GM23338 (cell line): ENCODE results near the gene PDZD8. TPM values are rescaled to one million over a fixed set of nuclear protein-coding genes. Genes with fewer than 3 reads are reported as not detected.
A peak's percentile ranks its signal among the peaks of the same experiment; 100 is the strongest.

Experiments used
- ATAC-seq: fragments of 200-7000 bp; cut with Tn5 transposase; 3 replicates; pipeline ENCODE4 v1.9.1; 2020
- DNase-seq: peaks from one replicate; pipeline ENCODE4 v3.0.0-alpha.2; 2015; ENCODE audit warnings: low spot score
- H2AFZ ChIP-seq: fragments of 200-600 bp; sonication (generic); 2 replicates; pipeline ENCODE4 v1.8.0; 2016; ENCODE audit warnings: antibody characterized with exemption, mild to moderate bottlenecking, moderate library complexity
- H3F3A ChIP-seq: fragments of 200-600 bp; sonication (generic); replicated peaks from 2 replicates; pipeline ENCODE4 v1.8.0; 2017; ENCODE audit warnings: antibody characterized with exemption, mixed run types, low read depth
- H3K27ac ChIP-seq: fragments of 200-600 bp; sonication (generic); 2 replicates; pipeline ENCODE4 v1.6.1; 2016; ENCODE audit warnings: low read depth
- H3K27me3 ChIP-seq: fragments of 200-600 bp; sonication (generic); 2 replicates; pipeline ENCODE4 v1.8.0; 2016; ENCODE audit warnings: mild to moderate bottlenecking, mixed run types, moderate library complexity; ENCODE audit not compliant: insufficient read depth
- H3K36me3 ChIP-seq: fragments of 200-600 bp; sonication (generic); 2 replicates; pipeline ENCODE4 v1.8.0; 2016; ENCODE audit warnings: mild to moderate bottlenecking; ENCODE audit not compliant: insufficient read depth
- H3K4me1 ChIP-seq: fragments of 200-600 bp; sonication (generic); 2 replicates; pipeline ENCODE4 v1.8.0; 2016; ENCODE audit warnings: mild to moderate bottlenecking, moderate library complexity; ENCODE audit not compliant: insufficient read depth
- H3K4me2 ChIP-seq: fragments of 200-600 bp; sonication (generic); 2 replicates; pipeline ENCODE4 v1.7.1; 2017; ENCODE audit warnings: mixed run types
- H3K4me3 ChIP-seq: fragments of 200-600 bp; sonication (generic); 2 replicates; pipeline ENCODE4 v1.6.1; 2016; ENCODE audit warnings: mixed run types
- H3K79me2 ChIP-seq: fragments of 200-600 bp; sonication (generic); replicated peaks from 2 replicates; pipeline ENCODE4 v1.8.0; 2017; ENCODE audit warnings: mild to moderate bottlenecking; ENCODE audit not compliant: insufficient read depth
- H3K9me2 ChIP-seq: fragments of 200-600 bp; sonication (generic); 2 replicates; pipeline ENCODE4 v1.8.0; 2017; ENCODE audit not compliant: insufficient read depth
- H4K20me1 ChIP-seq: fragments of 200-600 bp; sonication (generic); replicated peaks from 2 replicates; pipeline ENCODE4 v1.8.0; 2017; ENCODE audit warnings: mild to moderate bottlenecking; ENCODE audit not compliant: insufficient read depth
- H3K27ac Mint-ChIP-seq: 2 replicates; pipeline ENCODE4 v1.8.0; 2020; ENCODE audit warnings: inconsistent platforms, mild to moderate bottlenecking, moderate library complexity, mixed read lengths
- H3K27me3 Mint-ChIP-seq: 3 replicates; pipeline ENCODE4 v1.8.0; 2022; ENCODE audit warnings: low read depth, mild to moderate bottlenecking, moderate library complexity, mixed read lengths, inconsistent platforms; ENCODE audit not compliant: insufficient read depth, poor library complexity
- H3K36me3 Mint-ChIP-seq: 3 replicates; pipeline ENCODE4 v1.8.0; 2021; ENCODE audit warnings: low read depth, mild to moderate bottlenecking, inconsistent platforms, moderate library complexity, mixed read lengths
- H3K4me1 Mint-ChIP-seq: 3 replicates; pipeline ENCODE4 v1.8.0; 2020; ENCODE audit warnings: mild to moderate bottlenecking, inconsistent platforms, mixed read lengths
- H3K4me3 Mint-ChIP-seq: 3 replicates; pipeline ENCODE4 v1.8.0; 2021; ENCODE audit warnings: moderate library complexity, mild to moderate bottlenecking, inconsistent platforms, mixed read lengths
- H3K9me3 Mint-ChIP-seq: 3 replicates; pipeline ENCODE4 v1.8.0; 2020; ENCODE audit warnings: moderate library complexity, mild to moderate bottlenecking, inconsistent platforms, mixed read lengths
- CREB1 ChIP-seq: fragments of 250-450 bp; sonication (Bioruptor Pico); IDR thresholded peaks from 2 replicates; pipeline ENCODE4 v1.5.0; 2020; ENCODE audit warnings: low read depth, mild to moderate bottlenecking, moderate library complexity
- ETS1 ChIP-seq: IDR thresholded peaks from 2 replicates; pipeline ENCODE4 v1.6.1; 2016; ENCODE audit warnings: antibody characterized with exemption
- EZH2 ChIP-seq: fragments of 200-600 bp; sonication (generic); IDR thresholded peaks from one replicate; pipeline ENCODE4 v1.8.0; 2017; ENCODE audit warnings: antibody characterized with exemption, mild to moderate bottlenecking, low read depth; ENCODE audit not compliant: unreplicated experiment
- EZH2phosphoT487 ChIP-seq: fragments of 200-600 bp; sonication (generic); IDR thresholded peaks from one replicate; pipeline ENCODE4 v1.8.1; 2018; ENCODE audit warnings: antibody characterized with exemption; ENCODE audit not compliant: unreplicated experiment
- JUNB ChIP-seq: IDR thresholded peaks from one replicate; pipeline ENCODE4 v1.6.1; 2016; ENCODE audit warnings: antibody characterized with exemption; ENCODE audit not compliant: unreplicated experiment
- NANOG ChIP-seq: IDR thresholded peaks from 2 replicates; pipeline ENCODE4 v1.6.1; 2016; ENCODE audit warnings: antibody characterized with exemption, borderline replicate concordance
- POLR2AphosphoS5 ChIP-seq: IDR thresholded peaks from 2 replicates; pipeline ENCODE4 v1.6.1; 2016; ENCODE audit warnings: antibody characterized with exemption, low read depth
- STAT1 ChIP-seq: IDR thresholded peaks from one replicate; pipeline ENCODE4 v1.6.1; 2016; ENCODE audit warnings: antibody characterized with exemption; ENCODE audit not compliant: unreplicated experiment
- ZNF114 ChIP-seq: fragments of 250-450 bp; sonication (Bioruptor Pico); IDR thresholded peaks from 2 replicates; pipeline ENCODE4 v1.5.0; 2020; ENCODE audit warnings: mild to moderate bottlenecking, moderate library complexity
- ZNF331 ChIP-seq: fragments of 250-450 bp; sonication (Bioruptor Pico); IDR thresholded peaks from 2 replicates; pipeline ENCODE4 v1.5.0; 2020; ENCODE audit warnings: low read depth, mild to moderate bottlenecking, moderate library complexity
- ZNF462 ChIP-seq: fragments of 250-450 bp; sonication (Bioruptor Pico); IDR thresholded peaks from 2 replicates; pipeline ENCODE4 v1.5.0; 2020; ENCODE audit warnings: mild to moderate bottlenecking, moderate library complexity
- polyA plus RNA-seq: library from polyadenylated mRNA; unstranded; fragments of >200 nt; fragmentation: Nextera tagmentation; extraction: Ambion mirVana; gene quantifications from 2 replicates; pipeline ENCODE4 v1.2.1, GENCODE V29; 2016
- total RNA-seq: library from RNA; depleted of rRNA; stranded (reverse); fragments of >200 nt; shearing (Covaris generic); gene quantifications from 2 replicates; pipeline ENCODE4 v1.2.3, GENCODE V29; 2014
- TF ChIP-seq, protein P1 (sequence below), 2 experiments: fragments of 200-600 bp in 1 of 2; sonication (generic) in 1 of 2; conservative IDR thresholded peaks; 2 replicates each; pipeline versions ENCODE4 v1.5.1 to v1.6.1; 2016 to 2017; ENCODE audit warnings: antibody characterized with exemption in 2 of 2, low read depth in 2 of 2, mild to moderate bottlenecking in 2 of 2, moderate library complexity in 1 of 2
- TF ChIP-seq, protein P2 (sequence below): IDR thresholded peaks from one replicate; pipeline ENCODE4 v1.6.1; 2018; ENCODE audit warnings: antibody characterized with exemption; ENCODE audit not compliant: unreplicated experiment

The PDZD8 gene
- total and polyA plus RNA-seq, 2 experiments from 2014 or later = 11.4 to 28.6 TPM

GRCh38 chr10:117360994-117361667 lies 14.1 kb downstream of the PDZD8 start:
- Mint-ChIP-seq H3K36me3 (no peaks in the 10 kb centered on the region), H3K27ac (peak overlapping the region; percentile 56; the same call in 1 of the 2 replicates), H3K4me1 (peaks cover 34% of the 10 kb centered on the region), H3K9me3 (no peaks in the 10 kb centered on the region; the same call in 2 of the 3 replicates), H3K4me3 (no peak overlapping the region), H3K27me3 (no peaks in the 10 kb centered on the region)
- ATAC-seq (no peak), DNase-seq (no peak)
- no peak for TF ChIP-seq STAT1
- TF ChIP-seq ZNF331 (CRISPR knock-in tag) = no peak
- no peak for TF ChIP-seq ZNF462 (CRISPR knock-in tag)
- no peak for TF ChIP-seq CREB1 (CRISPR knock-in tag)
- TF ChIP-seq EZH2phosphoT487 = no peak
- TF ChIP-seq, protein P1, sequence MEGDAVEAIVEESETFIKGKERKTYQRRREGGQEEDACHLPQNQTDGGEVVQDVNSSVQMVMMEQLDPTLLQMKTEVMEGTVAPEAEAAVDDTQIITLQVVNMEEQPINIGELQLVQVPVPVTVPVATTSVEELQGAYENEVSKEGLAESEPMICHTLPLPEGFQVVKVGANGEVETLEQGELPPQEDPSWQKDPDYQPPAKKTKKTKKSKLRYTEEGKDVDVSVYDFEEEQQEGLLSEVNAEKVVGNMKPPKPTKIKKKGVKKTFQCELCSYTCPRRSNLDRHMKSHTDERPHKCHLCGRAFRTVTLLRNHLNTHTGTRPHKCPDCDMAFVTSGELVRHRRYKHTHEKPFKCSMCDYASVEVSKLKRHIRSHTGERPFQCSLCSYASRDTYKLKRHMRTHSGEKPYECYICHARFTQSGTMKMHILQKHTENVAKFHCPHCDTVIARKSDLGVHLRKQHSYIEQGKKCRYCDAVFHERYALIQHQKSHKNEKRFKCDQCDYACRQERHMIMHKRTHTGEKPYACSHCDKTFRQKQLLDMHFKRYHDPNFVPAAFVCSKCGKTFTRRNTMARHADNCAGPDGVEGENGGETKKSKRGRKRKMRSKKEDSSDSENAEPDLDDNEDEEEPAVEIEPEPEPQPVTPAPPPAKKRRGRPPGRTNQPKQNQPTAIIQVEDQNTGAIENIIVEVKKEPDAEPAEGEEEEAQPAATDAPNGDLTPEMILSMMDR (conservative IDR thresholded peaks at IDR 0.05; ENCODE audit: low read depth in 2 of 2) = no peak
- no peak for TF ChIP-seq ZNF114 (CRISPR knock-in tag)
- TF ChIP-seq ETS1 = no peak
- TF ChIP-seq JUNB = no peak
- no peak for TF ChIP-seq NANOG
- TF ChIP-seq POLR2AphosphoS5 = no peak
- TF ChIP-seq EZH2 = no peak
- TF ChIP-seq, protein P2, sequence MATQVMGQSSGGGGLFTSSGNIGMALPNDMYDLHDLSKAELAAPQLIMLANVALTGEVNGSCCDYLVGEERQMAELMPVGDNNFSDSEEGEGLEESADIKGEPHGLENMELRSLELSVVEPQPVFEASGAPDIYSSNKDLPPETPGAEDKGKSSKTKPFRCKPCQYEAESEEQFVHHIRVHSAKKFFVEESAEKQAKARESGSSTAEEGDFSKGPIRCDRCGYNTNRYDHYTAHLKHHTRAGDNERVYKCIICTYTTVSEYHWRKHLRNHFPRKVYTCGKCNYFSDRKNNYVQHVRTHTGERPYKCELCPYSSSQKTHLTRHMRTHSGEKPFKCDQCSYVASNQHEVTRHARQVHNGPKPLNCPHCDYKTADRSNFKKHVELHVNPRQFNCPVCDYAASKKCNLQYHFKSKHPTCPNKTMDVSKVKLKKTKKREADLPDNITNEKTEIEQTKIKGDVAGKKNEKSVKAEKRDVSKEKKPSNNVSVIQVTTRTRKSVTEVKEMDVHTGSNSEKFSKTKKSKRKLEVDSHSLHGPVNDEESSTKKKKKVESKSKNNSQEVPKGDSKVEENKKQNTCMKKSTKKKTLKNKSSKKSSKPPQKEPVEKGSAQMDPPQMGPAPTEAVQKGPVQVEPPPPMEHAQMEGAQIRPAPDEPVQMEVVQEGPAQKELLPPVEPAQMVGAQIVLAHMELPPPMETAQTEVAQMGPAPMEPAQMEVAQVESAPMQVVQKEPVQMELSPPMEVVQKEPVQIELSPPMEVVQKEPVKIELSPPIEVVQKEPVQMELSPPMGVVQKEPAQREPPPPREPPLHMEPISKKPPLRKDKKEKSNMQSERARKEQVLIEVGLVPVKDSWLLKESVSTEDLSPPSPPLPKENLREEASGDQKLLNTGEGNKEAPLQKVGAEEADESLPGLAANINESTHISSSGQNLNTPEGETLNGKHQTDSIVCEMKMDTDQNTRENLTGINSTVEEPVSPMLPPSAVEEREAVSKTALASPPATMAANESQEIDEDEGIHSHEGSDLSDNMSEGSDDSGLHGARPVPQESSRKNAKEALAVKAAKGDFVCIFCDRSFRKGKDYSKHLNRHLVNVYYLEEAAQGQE = no peak
- Histone ChIP-seq H3K27me3 (no peaks in the 10 kb centered on the region), H3K27ac (no peak overlapping the region), H2AFZ (no peak overlapping the region), H3K4me3 (no peak overlapping the region), H3K4me1 (peaks cover 24% of the 10 kb centered on the region), H3K36me3 (no peaks in the 10 kb centered on the region), H3F3A (no peaks in the 10 kb centered on the region), H3K79me2 (peaks cover 100% of the 10 kb centered on the region), H3K9me2 (no peaks in the 10 kb centered on the region), H3K4me2 (no peak overlapping the region), H4K20me1 (peaks cover 4% of the 10 kb centered on the region; the same call in 1 of the 2 replicates)
